Measurements from ENCODE around the gene UCKL1. TPM values are rescaled to one million over a fixed set of nuclear protein-coding genes. Genes with fewer than 3 reads are reported as not detected.

UCKL1 gene
- total RNA-seq, 1 experiment from 2014 or later: 47.4 TPM

- intact Hi-C loops (cut with micrococcal nuclease; ENCODE audit: unreplicated experiment): no loop called here
- DNase-seq (ENCODE audit: low read depth, low spot score) (no peak), ATAC-seq (no peak)
- CTCF ChIA-PET: no interaction called here
- no TSS peak for BruUV-seq (replicated peaks)
- POLR2A ChIA-PET: no interaction called here
- Histone ChIP-seq H3K9me3 (ENCODE audit: control insufficient read depth, insufficient read depth, low read depth, low read length) (no peaks in the 10 kb centered on the region), H3K4me1 (ENCODE audit: control insufficient read depth, insufficient read depth, low read length) (peaks cover 25% of the 10 kb centered on the region), H3K4me3 (ENCODE audit: low read depth in 2 of 2, low read length in 2 of 2) (no peak overlapping the region), H3K27ac (ENCODE audit: low read length) (peak overlapping the region; percentile 54), H3K27me3 (ENCODE audit: control insufficient read depth, insufficient read depth, low read length) (no peaks in the 10 kb centered on the region), H3K36me3 (ENCODE audit: control insufficient read depth, insufficient read depth, low read length) (0 out of 2 replicates have a peak, but pooled peaks cover 2% of the 10 kb centered on the region)
- no peak for TF ChIP-seq SIN3A (IDR thresholded peaks at IDR 0.05; ENCODE audit: borderline replicate concordance, insufficient read depth, low read depth, low read length)
- TF ChIP-seq POLR2AphosphoS5 (IDR thresholded peaks at IDR 0.05; ENCODE audit: low read depth, low read length): no peak
- no peak for TF ChIP-seq CTCF (IDR thresholded peaks at IDR 0.05)
- no peak for TF ChIP-seq REST (IDR thresholded peaks at IDR 0.05; ENCODE audit: insufficient read depth in 1 of 2, low read depth in 2 of 2, low read length in 1 of 2)
- no peak for TF ChIP-seq TCF7L2 (IDR thresholded peaks at IDR 0.05; ENCODE audit: low read depth, low read length)
- in situ Hi-C loops (cut with HindIII; ENCODE audit: low pct_unique_long_range_greater_than_20kb, low sequenced_read_pairs): no loop called here
These were observed 58.1 kb downstream of the UCKL1 start for GRCh38 chr20:63897978-63898561.

GRCh38 chr20:63896264-63897105 is 59.7 kb downstream of the UCKL1 start:
- ATAC-seq (peak; percentile 21; the same call in 1 of the 2 replicates), DNase-seq (ENCODE audit: low read depth, low spot score) (no peak)
- no peaks in the 10 kb centered on the region for H3K9me3 ChIP-seq (ENCODE audit: control insufficient read depth, insufficient read depth, low read depth, low read length)
- no peak for TF ChIP-seq POLR2AphosphoS5 (IDR thresholded peaks at IDR 0.05; ENCODE audit: low read depth, low read length)
- no peak for TF ChIP-seq CTCF (IDR thresholded peaks at IDR 0.05)
- no peak for TF ChIP-seq TCF7L2 (IDR thresholded peaks at IDR 0.05; ENCODE audit: low read depth, low read length)
- TF ChIP-seq SIN3A (IDR thresholded peaks at IDR 0.05; ENCODE audit: borderline replicate concordance, insufficient read depth, low read depth, low read length): 0 out of 2 replicates have a peak, but pooled peaks have one; percentile 45
- in situ Hi-C loops (cut with HindIII; ENCODE audit: low pct_unique_long_range_greater_than_20kb, low sequenced_read_pairs) (no loop called here), intact Hi-C loops (cut with micrococcal nuclease; ENCODE audit: unreplicated experiment) (no loop called here)
- 0 out of 2 replicates have a peak, but pooled peaks cover 2% of the 10 kb centered on the region for H3K36me3 ChIP-seq (ENCODE audit: control insufficient read depth, insufficient read depth, low read length)
- ChIA-PET POLR2A (interaction anchor here (0.6 to 0.9 kb wide), 2 partner anchors 31 to 189 kb away, joined by 3 read pairs; partner anchors contain the start of genes ARFRP1, TPD52L2 and ZGPAT), CTCF (no interaction called here)
- TSS peak; percentile 74 for BruUV-seq (replicated peaks)
- peak overlapping the region; percentile 91 for H3K27ac ChIP-seq (ENCODE audit: low read length)
- peaks cover 25% of the 10 kb centered on the region for H3K4me1 ChIP-seq (ENCODE audit: control insufficient read depth, insufficient read depth, low read length)
- H3K4me3 ChIP-seq (ENCODE audit: low read depth in 2 of 2, low read length in 2 of 2): peak overlapping the region; percentile 72 to 76
- no peaks in the 10 kb centered on the region for H3K27me3 ChIP-seq (ENCODE audit: control insufficient read depth, insufficient read depth, low read length)
